Measurements from ENCODE around the gene C2CD4C.
"Not testable (repeated sequence)": the region's sequence is repeated elsewhere in the genome, so short reads cannot be mapped to it uniquely, and the experiment has no call there.

Gene C2CD4C

DNA sequence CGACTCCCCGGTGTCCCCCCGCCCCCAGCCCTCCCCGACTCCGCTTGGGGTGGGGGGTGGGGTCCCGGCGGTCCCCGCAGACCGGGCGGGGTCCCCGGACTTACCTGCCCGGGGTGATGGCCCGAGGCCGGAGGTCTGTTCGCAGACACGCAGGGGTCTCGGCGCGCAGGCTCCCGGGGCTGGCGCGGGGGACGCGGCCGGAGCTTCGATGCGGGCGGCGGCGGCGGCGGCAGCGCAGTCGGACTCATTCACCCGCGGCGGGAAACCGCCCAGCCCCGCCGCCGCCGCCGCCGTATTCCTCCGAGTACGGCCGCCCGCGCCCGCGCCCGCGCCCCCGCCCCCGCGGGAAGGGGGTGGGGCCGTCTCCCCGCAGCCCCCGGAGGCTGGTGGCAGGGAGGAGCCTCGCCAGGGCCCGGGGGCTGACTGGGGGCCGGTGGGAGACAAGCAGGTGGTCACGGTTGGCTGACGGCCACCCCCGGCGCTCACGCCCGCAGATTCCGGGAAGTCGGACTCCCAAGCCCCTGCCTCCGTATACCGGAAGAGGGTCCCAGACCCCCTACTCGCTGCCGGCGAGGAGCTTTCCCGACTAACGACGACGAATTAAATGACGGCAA lies at the start of gene C2CD4C:
Gene C2CD4C, minus strand, starts transcription at position 246 of the 614 bp plus-strand sequence. CDS start 786 bp downstream, outside the sequence.
- DNase-seq (ENCODE audit: low read depth in 4 of 4, low spot score in 1 of 4), result peak in 1 of 4 experiments; percentile 16

DNA sequence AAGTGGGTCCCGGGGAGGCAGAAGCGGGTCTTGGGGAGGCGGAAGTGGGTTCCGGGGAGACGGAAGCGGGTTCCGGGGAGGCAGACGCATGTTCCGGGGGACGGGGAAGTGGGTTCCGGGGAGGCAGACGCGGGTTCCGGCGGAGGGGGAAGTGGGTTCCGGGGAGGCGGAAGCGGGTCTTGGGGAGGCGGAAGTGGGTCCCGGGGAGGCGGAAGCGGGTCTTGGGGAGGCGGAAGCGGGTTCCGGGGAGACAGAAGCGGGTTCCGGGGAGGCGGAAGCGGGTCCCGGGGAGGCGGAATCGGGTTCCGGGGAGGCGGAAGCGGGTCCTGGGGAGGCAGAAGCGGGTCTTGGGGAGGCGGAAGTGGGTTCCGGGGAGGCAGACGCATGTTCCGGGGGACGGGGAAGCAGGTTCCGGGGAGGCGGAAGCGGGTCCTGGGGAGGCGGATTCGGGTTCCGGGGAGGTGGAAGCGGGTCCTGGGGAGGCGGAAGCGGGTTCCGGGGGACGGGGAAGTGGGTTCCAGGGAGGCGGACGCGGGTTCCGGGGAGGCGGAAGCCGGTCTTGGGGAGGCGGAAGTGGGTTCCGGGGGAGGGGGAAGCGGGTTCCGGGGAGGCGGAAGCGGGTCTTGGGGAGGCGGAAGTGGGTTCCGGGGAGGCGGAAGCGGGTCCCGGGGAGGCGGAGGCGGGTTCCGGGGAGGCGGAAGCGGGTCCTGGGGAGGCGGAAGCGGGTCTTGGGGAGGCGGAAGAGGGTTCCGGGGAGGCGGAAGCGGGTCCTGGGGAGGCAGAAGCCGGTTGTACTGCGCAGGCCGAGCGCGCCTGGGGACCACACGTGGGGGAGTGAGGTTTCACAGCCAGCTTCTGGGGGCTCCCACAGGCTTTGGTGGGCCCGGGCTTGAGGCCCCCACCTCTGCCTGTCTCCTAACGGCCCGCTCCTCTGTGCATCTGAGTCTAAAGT lies 49.4 kb upstream of the C2CD4C start:
- DNase-seq (ENCODE audit: low read depth in 4 of 4, low spot score in 1 of 4), result no peak

DNA sequence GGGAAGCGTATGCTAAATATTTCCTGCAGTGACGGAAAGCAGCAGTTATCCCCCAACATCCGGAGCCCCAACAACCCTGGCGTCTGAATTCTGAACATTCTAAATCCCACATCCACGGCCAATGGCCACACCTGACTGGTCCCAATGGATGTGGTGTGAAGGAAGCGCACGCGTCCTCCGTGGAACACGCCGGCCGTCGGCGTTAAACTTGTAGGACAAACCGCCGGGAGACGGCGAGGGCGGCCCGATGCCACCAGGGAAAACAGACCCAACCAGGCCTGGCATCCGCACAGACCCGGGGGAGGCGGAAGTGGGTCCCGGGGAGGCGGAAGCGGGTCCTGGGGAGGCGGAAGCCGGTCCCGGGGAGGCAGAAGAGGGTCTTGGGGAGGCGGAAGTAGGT lies 48.7 kb upstream of the C2CD4C start:
- DNase-seq (ENCODE audit: low read depth in 4 of 4, low spot score in 1 of 4), result no peak

- DNase-seq (ENCODE audit: low read depth in 4 of 4, low spot score in 1 of 4), result no peak
Measured at GRCh38 chr19:456547-457110, 47.7 kb upstream of the C2CD4C start.

- DNase-seq (ENCODE audit: low read depth in 4 of 4, low spot score in 1 of 4), result no peak
Measured at GRCh38 chr19:455851-456546, 47.1 kb upstream of the C2CD4C start.

DNA sequence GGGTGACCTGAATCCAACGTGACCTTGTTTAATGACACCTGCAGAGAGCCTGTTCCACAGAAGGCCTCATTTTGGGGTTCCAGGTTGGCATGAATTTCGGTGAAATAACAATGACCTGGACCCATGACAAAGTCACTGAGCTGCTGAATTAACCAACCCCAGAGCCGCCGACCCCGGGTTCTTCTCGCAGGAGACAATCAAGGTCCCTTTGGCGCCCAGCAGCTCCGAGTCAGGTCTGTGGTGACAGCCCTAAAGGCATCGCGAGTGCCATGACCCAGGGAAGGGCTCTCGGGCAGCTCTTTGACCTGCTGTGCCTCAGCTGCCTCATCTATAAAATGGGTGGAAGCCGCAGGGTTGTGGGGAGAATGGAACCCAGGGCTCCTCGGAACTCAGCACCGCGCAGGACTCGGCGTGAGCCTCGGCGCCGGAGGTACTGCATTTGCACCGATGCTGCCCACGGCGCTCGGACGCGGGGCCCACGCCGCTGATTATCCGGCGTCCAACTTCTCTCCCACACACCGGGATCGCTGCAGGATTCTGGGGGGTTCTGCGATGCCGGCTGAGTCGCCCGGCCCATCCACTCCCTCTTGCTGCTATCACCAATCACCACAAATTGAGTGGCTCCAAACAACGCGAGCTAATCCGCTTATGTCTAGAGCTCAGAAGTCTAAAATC lies 46.2 kb upstream of the C2CD4C start:
- DNase-seq (ENCODE audit: low read depth in 4 of 4, low spot score in 1 of 4), result no peak

DNA sequence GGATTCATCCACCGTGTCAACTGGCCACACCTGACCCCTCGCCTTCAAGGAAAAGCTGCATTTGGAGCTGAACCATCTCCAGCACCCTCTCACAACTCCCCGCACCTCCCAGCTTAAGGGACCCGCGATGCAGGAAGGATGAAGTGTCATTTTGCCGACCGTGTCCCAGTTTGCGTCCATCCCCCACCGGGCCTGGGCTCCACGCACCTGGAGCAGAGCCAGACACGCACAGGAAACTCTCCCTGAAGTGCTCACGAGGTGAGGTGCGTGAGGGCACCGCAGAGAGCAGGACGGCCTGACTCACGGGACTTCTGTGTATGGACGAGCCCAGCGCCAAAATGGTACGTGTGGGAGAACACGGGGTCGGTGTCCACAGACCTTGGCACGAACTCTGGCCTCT lies 44.7 kb upstream of the C2CD4C start:
- DNase-seq (ENCODE audit: low read depth in 4 of 4, low spot score in 1 of 4), result no peak

DNA sequence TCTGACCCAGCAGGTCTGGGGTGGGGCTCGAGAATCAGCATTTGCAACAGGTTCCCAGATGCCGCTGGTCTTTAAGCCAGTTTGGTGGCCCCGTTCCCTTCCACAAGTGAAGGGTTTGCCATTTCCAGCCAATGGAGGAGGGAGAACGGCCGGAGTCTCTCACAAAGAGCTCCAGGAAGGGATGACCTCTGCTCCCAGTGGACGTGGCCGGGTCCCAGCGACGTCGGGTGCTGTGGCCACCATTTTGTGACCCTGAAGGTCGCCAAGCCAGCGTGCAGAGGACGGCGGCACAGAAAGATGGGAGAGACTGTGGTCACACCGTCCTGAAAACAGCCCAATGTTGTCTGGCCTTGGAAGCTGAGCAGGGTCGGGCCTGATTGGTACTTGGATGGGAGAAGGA lies 43.9 kb upstream of the C2CD4C start:
- no peak for DNase-seq (ENCODE audit: low read depth in 4 of 4, low spot score in 1 of 4)

DNA sequence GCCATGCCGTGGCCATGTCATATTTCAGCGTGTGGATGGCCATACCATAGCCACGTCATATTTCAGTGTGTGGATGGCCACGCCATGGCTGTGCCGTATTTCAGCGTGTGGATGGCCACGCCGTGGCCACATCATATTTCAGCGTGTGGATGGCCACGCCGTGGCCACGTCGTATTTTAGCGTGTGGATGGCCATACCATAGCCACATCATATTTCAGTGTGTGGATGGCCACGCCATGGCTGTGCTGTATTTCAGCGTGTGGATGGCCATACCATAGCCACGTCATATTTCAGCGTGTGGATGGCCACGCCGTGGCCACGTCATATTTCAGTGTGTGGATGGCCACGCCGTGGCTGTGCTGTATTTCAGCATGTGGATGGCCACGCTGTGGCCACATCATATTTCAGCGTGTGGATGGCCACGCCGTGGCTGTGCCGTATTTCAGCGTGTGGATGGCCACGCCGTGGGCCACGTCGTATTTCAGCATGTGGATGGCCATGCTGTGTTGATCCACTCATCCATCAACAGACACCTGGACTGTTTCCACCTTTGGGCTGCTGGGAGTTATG lies 42.0 kb upstream of the C2CD4C start:
- not testable (repeated sequence) for DNase-seq (ENCODE audit: low read depth in 4 of 4, low spot score in 1 of 4)

DNA sequence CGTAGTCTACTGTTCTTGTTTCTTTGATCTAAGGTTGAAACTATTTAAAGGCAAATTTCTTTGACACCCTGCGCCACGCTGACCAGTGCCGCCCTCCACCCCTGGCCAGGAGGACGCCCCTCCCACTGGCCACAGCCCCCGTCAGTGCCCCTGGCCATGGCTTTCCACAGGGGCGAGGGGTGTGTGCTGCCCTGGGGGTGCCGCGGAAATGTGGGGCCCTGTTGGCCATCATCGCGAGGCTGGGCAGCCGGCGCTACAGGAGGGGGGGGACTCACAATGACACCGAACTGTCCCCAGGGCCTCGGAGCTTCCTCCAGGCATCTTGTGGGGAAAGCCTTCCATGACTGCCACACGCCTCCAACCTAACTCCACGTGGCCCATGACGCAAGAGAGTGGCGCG lies 41.0 kb upstream of the C2CD4C start:
- DNase-seq (ENCODE audit: low read depth in 4 of 4, low spot score in 1 of 4), result no peak

DNA sequence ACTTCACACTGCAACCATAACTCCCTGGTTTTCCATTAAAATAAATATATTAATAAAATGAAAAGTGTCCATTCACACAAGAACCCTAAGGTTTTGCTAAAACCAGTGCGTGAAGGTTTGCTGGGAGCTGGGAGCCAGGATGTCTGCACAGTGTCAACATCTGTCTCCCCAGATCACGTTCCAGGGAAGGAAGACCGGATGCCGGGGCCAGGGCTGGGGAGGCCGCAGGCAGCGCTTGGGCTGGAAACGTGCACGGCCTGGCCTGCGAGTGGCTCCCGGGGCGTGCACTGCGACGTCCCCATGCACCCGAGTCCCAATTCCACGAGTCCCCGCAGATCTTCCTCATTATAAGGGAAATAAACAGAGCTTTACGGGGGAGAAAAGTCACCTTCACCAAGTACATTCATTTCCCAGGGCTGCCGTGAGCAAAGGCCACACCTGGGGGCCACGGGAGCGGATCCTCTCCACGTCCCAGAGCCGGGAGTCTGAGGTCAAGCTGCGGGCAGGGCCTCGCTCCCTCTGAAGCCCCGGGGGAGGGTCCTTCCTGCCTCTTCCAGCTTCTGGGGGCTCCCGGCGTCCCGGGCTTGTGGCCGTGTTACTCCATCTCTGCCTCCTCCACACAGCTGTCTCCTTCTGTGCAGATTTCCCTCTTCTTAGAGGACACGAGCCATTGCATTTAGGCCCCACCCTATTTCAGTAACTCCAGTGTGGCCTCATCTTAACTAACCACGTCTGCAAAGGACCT lies 39.0 kb upstream of the C2CD4C start:
- DNase-seq (ENCODE audit: low read depth in 4 of 4, low spot score in 1 of 4), result no peak

DNA sequence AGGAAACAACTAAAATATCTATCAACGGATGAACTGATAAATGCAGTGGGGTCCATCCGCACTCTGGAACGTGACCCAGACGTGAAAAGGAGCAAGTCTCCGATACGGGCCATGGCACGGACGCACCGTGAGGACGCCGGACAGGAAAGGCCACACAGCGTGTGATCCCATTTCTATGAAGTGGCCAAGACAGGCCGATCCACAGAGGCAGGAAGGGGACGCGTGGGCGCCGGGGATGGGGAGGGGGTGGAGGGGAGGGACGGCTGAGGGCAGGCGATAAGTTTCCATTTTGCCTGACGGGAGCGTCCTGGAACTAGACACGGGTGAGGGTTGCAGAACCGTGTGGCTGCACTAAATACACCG lies 38.1 kb upstream of the C2CD4C start:
- DNase-seq (ENCODE audit: low read depth in 4 of 4, low spot score in 1 of 4), result no peak

- DNase-seq (ENCODE audit: low read depth in 4 of 4, low spot score in 1 of 4), result no peak
Measured at GRCh38 chr19:444677-445210, 35.8 kb upstream of the C2CD4C start.

- no peak for DNase-seq (ENCODE audit: low read depth in 4 of 4, low spot score in 1 of 4)
Measured at GRCh38 chr19:443005-443404, 34.1 kb upstream of the C2CD4C start.

DNA sequence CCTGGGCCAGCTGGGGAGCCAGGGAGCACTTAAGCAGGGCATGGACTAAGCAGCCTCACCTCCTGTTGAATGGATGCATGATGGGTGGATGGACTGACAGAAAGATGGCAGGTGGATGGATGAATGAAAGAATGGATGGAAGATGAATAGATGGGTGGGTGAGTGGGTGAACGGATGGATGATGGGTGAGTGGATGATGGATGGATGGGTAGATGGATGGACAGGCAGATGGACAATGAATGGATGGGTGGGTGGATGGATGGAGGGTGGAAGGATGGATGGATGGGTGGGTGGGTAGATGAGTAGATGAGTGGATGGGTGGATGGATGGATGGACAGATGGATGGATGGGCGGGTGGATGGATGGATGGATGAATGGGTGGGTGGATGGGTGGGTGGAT lies 33.1 kb upstream of the C2CD4C start:
- no peak for DNase-seq (ENCODE audit: low read depth in 4 of 4, low spot score in 1 of 4)

GRCh38 chr19:441213-441836 lies 32.4 kb upstream of the C2CD4C start:
- no peak for DNase-seq (ENCODE audit: low read depth in 4 of 4, low spot score in 1 of 4)

GRCh38 chr19:440391-441212 lies 31.7 kb upstream of the C2CD4C start:
- no peak for DNase-seq (ENCODE audit: low read depth in 4 of 4, low spot score in 1 of 4)

DNA sequence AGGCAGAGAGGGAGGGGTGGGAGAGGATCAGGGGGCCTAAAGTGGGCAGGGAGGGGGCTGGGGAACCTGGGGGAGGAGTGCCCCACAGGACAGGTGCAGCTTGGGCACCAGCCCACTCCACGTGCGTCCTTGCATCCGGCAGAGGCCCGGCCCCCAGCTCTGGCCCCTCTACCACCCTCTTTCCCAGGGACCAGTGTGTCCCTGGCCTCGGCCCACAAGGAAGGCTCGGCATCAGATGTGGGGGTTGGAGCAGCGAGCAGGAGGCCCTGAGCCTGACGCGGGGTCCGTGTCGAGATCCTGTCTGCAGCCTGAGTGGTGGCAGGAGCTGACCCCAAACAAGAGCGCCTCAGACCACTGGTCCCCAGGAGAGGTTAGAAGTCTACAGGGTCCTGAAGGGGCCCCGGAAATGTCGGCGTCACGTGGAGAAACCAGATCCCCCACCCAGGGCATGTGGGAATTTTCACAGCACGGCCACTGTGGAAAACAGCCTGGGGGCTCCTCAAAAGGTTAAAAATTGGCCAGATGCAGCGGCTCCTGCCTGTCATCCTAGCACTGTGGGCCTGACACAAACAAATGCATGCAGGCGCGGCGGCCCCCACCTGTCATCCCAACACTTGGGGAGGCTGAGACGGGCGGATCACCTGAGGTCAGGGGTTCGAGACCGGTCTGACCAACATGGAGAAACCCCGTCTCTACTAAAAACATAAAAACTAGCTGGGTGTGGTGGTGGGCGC lies 30.4 kb upstream of the C2CD4C start:
- no peak for DNase-seq (ENCODE audit: low read depth in 4 of 4, low spot score in 1 of 4)

Data from stimulated activated CD4-positive, alpha-beta T cell treated with anti-CD3 and anti-CD28 coated beads, Interleukin-1b, Interleukin-23, amount 100 ng/mL, for 24 hours (primary cell).